ENCODE results near the gene NT5C2. TPM values are rescaled to one million over a fixed set of nuclear protein-coding genes. Genes with fewer than 3 reads are reported as not detected.
"Not testable (repeated sequence)": the region's sequence is repeated elsewhere in the genome, so short reads cannot be mapped to it uniquely, and the experiment has no call there.

Gene NT5C2
- total RNA-seq, 4 donors from 2014 or later = 33.5 to 53.2 (median 35.3) TPM

GRCh38 chr10:103207141-103207540, 14.1 kb upstream of the NT5C2 start:
- DNase-seq (no peak), ATAC-seq (no peak)
- no peaks in the 10 kb centered on the region for H3K36me3 ChIP-seq
- TF ChIP-seq POLR2A (IDR thresholded peaks at IDR 0.05) = no peak
- no peak for TF ChIP-seq CTCF (IDR thresholded peaks at IDR 0.05 in 4 of 5, conservative IDR thresholded peaks at IDR 0.05 in 1 of 5)
- in situ Hi-C loops (cut with MboI; ENCODE audit: low sequenced_read_pairs in 4 of 4) (no loop called here), intact Hi-C loops (cut with DNase I; ENCODE audit: low total_unique reads) (no loop called here)
- no peak overlapping the region for H3K27ac ChIP-seq
- H3K4me3 ChIP-seq = no peak overlapping the region
- H3K4me1 ChIP-seq = peaks cover 0 to 5% of the 10 kb centered on the region in 2 donors
- H3K27me3 ChIP-seq = no peaks in the 10 kb centered on the region
- no peaks in the 10 kb centered on the region for H3K9me3 ChIP-seq

GRCh38 chr10:103206715-103207114, 13.6 kb upstream of the NT5C2 start:
- intact Hi-C loops (cut with DNase I; ENCODE audit: low total_unique reads); ATAC-seq; H3K9me3 ChIP-seq; DNase-seq; H3K27ac ChIP-seq; in situ Hi-C loops (cut with MboI; ENCODE audit: low sequenced_read_pairs in 4 of 4); H3K27me3 ChIP-seq; H3K4me3 ChIP-seq; H3K36me3 ChIP-seq; H3K4me1 ChIP-seq: not testable (repeated sequence)

- H3K4me3 ChIP-seq; H3K36me3 ChIP-seq; H3K4me1 ChIP-seq; H3K27ac ChIP-seq; DNase-seq; H3K9me3 ChIP-seq; intact Hi-C loops (cut with DNase I; ENCODE audit: low total_unique reads); ATAC-seq; in situ Hi-C loops (cut with MboI; ENCODE audit: low sequenced_read_pairs in 4 of 4); H3K27me3 ChIP-seq: not testable (repeated sequence)
These were observed 12.3 kb upstream of the NT5C2 start for GRCh38 chr10:103205401-103205800.

- H3K27me3 ChIP-seq = no peaks in the 10 kb centered on the region
- no peaks in the 10 kb centered on the region for H3K9me3 ChIP-seq
- in situ Hi-C loops (cut with MboI; ENCODE audit: low sequenced_read_pairs in 4 of 4) = no loop called here
- DNase-seq (no peak), ATAC-seq (no peak)
- H3K36me3 ChIP-seq = no peaks in the 10 kb centered on the region
- H3K27ac ChIP-seq = no peak overlapping the region
- H3K4me3 ChIP-seq = no peak overlapping the region
- peaks cover 0 to 5% of the 10 kb centered on the region in 2 donors for H3K4me1 ChIP-seq
- intact Hi-C loops (cut with DNase I; ENCODE audit: low total_unique reads) = no loop called here
- no peak for TF ChIP-seq POLR2A (IDR thresholded peaks at IDR 0.05)
- TF ChIP-seq CTCF (IDR thresholded peaks at IDR 0.05 in 4 of 5, conservative IDR thresholded peaks at IDR 0.05 in 1 of 5) = no peak
These were observed 11.5 kb upstream of the NT5C2 start for GRCh38 chr10:103204353-103205255.

- no peak overlapping the region for H3K4me3 ChIP-seq
- H3K27ac ChIP-seq = no peak overlapping the region
- intact Hi-C loops (cut with DNase I; ENCODE audit: low total_unique reads) = no loop called here
- H3K9me3 ChIP-seq = no peaks in the 10 kb centered on the region
- in situ Hi-C loops (cut with MboI; ENCODE audit: low sequenced_read_pairs in 4 of 4) = no loop called here
- H3K36me3 ChIP-seq = no peaks in the 10 kb centered on the region
- TF ChIP-seq CTCF (IDR thresholded peaks at IDR 0.05 in 4 of 5, conservative IDR thresholded peaks at IDR 0.05 in 1 of 5) = no peak
- TF ChIP-seq POLR2A (IDR thresholded peaks at IDR 0.05) = no peak
- DNase-seq (no peak), ATAC-seq (no peak)
- no peaks in the 10 kb centered on the region for H3K27me3 ChIP-seq
- peaks cover 0 to 5% of the 10 kb centered on the region in 2 donors for H3K4me1 ChIP-seq
These were observed 10.4 kb upstream of the NT5C2 start for GRCh38 chr10:103203466-103203865.
